ENCODE measurements around the gene TTLL9. TPM values are rescaled to one million over a fixed set of nuclear protein-coding genes. Genes with fewer than 3 reads are reported as not detected.

The TTLL9 gene
- polyA plus RNA-seq, 1 donor (not counting 4 experiments of a cell fraction or from before 2014, with no cell fraction given), result not detected

GRCh38 chr20:31838646-31839292 is 31.7 kb upstream of the TTLL9 start:
- Histone ChIP-seq H3K9me3 (ENCODE audit: control insufficient read depth, low read depth, low read length) (no peaks in the 10 kb centered on the region), H3K79me2 (ENCODE audit: control insufficient read depth, insufficient read depth, low read length) (no peaks in the 10 kb centered on the region), H3K4me3 (ENCODE audit: control insufficient read depth in 2 of 3, extremely low read depth in 1 of 3, insufficient read depth in 2 of 3, low read depth in 1 of 3, low read length in 3 of 3) (no peak overlapping the region), H3K4me1 (ENCODE audit: control insufficient read depth, extremely low read depth, insufficient read depth, low read length) (peaks cover 9% of the 10 kb centered on the region), H3K9ac (ENCODE audit: control insufficient read depth, extremely low read depth, insufficient read depth, low read length) (no peak overlapping the region), H3K27ac (ENCODE audit: control insufficient read depth, insufficient read depth, low read length) (no peak overlapping the region), H3K9me1 (ENCODE audit: control insufficient read depth, extremely low read depth, insufficient read depth, low read length) (peaks cover 3% of the 10 kb centered on the region), H3K27me3 (ENCODE audit: control insufficient read depth, extremely low read depth, insufficient read depth, low read length) (peaks cover 46% of the 10 kb centered on the region), H3K36me3 (ENCODE audit: control insufficient read depth in 2 of 2, extremely low read depth in 1 of 2, insufficient read depth in 2 of 2, low read length in 2 of 2) (no peaks in the 10 kb centered on the region), H2AFZ (ENCODE audit: control insufficient read depth, low read length) (no peak overlapping the region), H3K4me2 (ENCODE audit: control insufficient read depth, extremely low read depth, insufficient read depth, low read depth, low read length) (no peak overlapping the region), H4K20me1 (ENCODE audit: control insufficient read depth, extremely low read depth, insufficient read depth, low read length) (peaks cover 3% of the 10 kb centered on the region)
- DNase-seq (ENCODE audit: low read depth, low spot score) (no peak), FAIRE-seq (no peak)
- dilution Hi-C loops (cut with MboI; ENCODE audit: extremely low pct_ligation_motif_present, low sequenced_read_pairs), result no loop called here
- TF ChIP-seq, protein P1, sequence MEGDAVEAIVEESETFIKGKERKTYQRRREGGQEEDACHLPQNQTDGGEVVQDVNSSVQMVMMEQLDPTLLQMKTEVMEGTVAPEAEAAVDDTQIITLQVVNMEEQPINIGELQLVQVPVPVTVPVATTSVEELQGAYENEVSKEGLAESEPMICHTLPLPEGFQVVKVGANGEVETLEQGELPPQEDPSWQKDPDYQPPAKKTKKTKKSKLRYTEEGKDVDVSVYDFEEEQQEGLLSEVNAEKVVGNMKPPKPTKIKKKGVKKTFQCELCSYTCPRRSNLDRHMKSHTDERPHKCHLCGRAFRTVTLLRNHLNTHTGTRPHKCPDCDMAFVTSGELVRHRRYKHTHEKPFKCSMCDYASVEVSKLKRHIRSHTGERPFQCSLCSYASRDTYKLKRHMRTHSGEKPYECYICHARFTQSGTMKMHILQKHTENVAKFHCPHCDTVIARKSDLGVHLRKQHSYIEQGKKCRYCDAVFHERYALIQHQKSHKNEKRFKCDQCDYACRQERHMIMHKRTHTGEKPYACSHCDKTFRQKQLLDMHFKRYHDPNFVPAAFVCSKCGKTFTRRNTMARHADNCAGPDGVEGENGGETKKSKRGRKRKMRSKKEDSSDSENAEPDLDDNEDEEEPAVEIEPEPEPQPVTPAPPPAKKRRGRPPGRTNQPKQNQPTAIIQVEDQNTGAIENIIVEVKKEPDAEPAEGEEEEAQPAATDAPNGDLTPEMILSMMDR (optimal IDR thresholded peaks at IDR 0.05 in 1 of 3, IDR thresholded peaks at IDR 0.05 in 1 of 3, conservative IDR thresholded peaks at IDR 0.05 in 1 of 3; ENCODE audit: extremely low read depth in 1 of 3, insufficient read depth in 2 of 3, low read length in 3 of 3), result no peak
- TF ChIP-seq EZH2 (IDR thresholded peaks at IDR 0.05; ENCODE audit: low read length), result no peak

DNA sequence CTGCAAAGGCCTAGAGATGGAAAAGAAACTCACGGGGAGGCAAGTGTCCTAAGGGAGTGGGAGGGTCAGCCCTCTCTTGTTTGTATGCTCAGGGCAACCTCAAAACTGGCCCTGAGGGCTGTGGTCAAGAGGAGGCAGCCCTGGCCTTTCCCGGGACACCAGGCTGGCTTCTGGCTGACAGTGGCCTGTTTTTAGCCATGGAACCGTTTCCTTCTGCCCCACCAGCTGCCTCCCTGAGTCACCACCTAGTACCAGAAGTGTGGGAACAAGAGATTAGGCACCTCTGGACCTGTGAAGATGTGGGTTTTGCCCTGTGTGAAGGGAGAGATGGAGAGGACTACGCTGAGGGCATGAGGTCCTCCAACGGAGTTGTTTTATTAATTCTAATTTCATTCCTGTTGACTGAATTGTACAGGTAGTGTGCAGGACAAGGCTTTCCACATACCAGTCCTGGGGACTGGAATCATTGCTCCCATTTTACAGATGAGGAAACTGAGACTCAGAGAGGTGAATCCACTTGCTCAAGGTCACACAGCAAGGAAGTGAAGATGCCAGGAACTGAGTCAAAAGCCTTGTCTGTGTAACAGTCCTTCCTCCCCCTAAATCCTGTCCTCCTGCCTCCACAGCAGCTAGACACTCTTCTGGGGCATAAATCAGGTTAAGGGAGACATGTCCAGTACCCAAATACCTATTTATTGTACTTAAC is 30.5 kb upstream of the TTLL9 start:
- Histone ChIP-seq H3K27ac (ENCODE audit: control insufficient read depth, insufficient read depth, low read length) (no peak overlapping the region), H3K4me2 (ENCODE audit: control insufficient read depth, extremely low read depth, insufficient read depth, low read depth, low read length) (no peak overlapping the region), H3K27me3 (ENCODE audit: control insufficient read depth, extremely low read depth, insufficient read depth, low read length) (peaks cover 47% of the 10 kb centered on the region), H3K79me2 (ENCODE audit: control insufficient read depth, insufficient read depth, low read length) (no peaks in the 10 kb centered on the region), H3K9me1 (ENCODE audit: control insufficient read depth, extremely low read depth, insufficient read depth, low read length) (peaks cover 3% of the 10 kb centered on the region), H4K20me1 (ENCODE audit: control insufficient read depth, extremely low read depth, insufficient read depth, low read length) (peaks cover 3% of the 10 kb centered on the region), H3K4me3 (ENCODE audit: control insufficient read depth in 2 of 3, extremely low read depth in 1 of 3, insufficient read depth in 2 of 3, low read depth in 1 of 3, low read length in 3 of 3) (no peak overlapping the region), H3K9ac (ENCODE audit: control insufficient read depth, extremely low read depth, insufficient read depth, low read length) (no peak overlapping the region), H3K36me3 (ENCODE audit: control insufficient read depth in 2 of 2, extremely low read depth in 1 of 2, insufficient read depth in 2 of 2, low read length in 2 of 2) (no peaks in the 10 kb centered on the region), H3K9me3 (ENCODE audit: control insufficient read depth, low read depth, low read length) (no peaks in the 10 kb centered on the region), H3K4me1 (ENCODE audit: control insufficient read depth, extremely low read depth, insufficient read depth, low read length) (peaks cover 9% of the 10 kb centered on the region), H2AFZ (ENCODE audit: control insufficient read depth, low read length) (no peak overlapping the region)
- dilution Hi-C loops (cut with MboI; ENCODE audit: extremely low pct_ligation_motif_present, low sequenced_read_pairs), result no loop called here
- TF ChIP-seq, protein P1 (optimal IDR thresholded peaks at IDR 0.05 in 1 of 3, IDR thresholded peaks at IDR 0.05 in 1 of 3, conservative IDR thresholded peaks at IDR 0.05 in 1 of 3; ENCODE audit: extremely low read depth in 1 of 3, insufficient read depth in 2 of 3, low read length in 3 of 3), result no peak
- no peak for TF ChIP-seq EZH2 (IDR thresholded peaks at IDR 0.05; ENCODE audit: low read length)
- DNase-seq (ENCODE audit: low read depth, low spot score) (no peak), FAIRE-seq (no peak)
